GM10266 (cell line): Measurements from ENCODE around the gene LTB4R2.
A peak's percentile ranks its signal among the peaks of the same experiment; 100 is the strongest.

Experiments
- DNase-seq: peaks from one replicate; pipeline ENCODE4 v3.0.0; 2012; ENCODE audit errors: extremely low spot score
- TF ChIP-seq, protein P1 (sequence below): IDR thresholded peaks from 2 replicates; pipeline ENCODE4 v1.5.1; 2012; ENCODE audit warnings: mild to moderate bottlenecking, low read depth; ENCODE audit not compliant: control insufficient read depth, insufficient read depth; ENCODE audit errors: missing control alignments

The LTB4R2 gene

DNA sequence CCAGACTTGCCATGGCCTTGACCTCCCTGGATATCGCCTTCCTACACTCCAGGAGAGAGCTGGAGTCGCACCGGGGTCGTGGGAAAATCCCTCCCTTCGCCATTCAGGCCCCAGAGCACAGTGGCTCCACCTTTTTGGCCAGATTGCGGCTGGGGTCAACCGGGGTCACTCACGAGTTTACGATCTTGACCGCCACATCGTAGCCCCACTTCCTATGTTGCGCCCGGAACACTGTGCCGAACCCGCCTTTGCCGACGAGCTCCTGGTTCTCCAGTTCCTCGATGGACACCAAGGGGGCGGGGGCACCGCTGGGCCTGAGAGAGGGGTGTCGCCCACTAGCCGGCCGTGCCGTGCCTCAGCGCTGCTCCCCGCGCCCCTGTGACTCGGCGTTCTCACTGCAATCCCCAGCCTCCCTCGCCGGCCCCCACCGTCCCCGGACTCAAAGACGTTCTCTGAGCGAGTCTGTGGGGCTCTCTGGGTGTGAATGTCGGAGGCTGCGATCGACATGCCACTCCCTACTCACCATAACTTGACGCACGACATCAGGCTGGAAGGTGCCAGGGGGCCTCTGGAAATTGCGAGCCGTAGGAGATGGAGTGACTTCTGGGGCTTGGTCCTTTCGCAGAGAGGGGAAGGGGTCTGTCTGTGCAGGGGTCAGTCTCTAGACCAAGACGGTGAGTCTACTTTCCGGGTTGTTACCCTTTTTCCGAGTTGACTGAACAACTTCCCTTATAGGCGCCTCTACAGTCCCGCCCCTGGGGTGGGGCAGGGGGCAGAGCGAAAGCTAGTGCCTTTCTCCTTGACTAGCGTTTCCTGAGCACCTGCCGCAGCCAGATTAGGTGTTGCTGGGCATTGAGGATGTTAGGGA lies 29.6 kb downstream of the LTB4R2 start, which contains the start of gene RIPK3:
Gene RIPK3, minus strand, starts transcription at position 708 of the 868 bp plus-strand sequence. Its CDS starts 165 bp downstream, at position 543.
- TF ChIP-seq, protein P1, sequence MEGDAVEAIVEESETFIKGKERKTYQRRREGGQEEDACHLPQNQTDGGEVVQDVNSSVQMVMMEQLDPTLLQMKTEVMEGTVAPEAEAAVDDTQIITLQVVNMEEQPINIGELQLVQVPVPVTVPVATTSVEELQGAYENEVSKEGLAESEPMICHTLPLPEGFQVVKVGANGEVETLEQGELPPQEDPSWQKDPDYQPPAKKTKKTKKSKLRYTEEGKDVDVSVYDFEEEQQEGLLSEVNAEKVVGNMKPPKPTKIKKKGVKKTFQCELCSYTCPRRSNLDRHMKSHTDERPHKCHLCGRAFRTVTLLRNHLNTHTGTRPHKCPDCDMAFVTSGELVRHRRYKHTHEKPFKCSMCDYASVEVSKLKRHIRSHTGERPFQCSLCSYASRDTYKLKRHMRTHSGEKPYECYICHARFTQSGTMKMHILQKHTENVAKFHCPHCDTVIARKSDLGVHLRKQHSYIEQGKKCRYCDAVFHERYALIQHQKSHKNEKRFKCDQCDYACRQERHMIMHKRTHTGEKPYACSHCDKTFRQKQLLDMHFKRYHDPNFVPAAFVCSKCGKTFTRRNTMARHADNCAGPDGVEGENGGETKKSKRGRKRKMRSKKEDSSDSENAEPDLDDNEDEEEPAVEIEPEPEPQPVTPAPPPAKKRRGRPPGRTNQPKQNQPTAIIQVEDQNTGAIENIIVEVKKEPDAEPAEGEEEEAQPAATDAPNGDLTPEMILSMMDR = no peak
- peak; percentile 79 for DNase-seq

DNA sequence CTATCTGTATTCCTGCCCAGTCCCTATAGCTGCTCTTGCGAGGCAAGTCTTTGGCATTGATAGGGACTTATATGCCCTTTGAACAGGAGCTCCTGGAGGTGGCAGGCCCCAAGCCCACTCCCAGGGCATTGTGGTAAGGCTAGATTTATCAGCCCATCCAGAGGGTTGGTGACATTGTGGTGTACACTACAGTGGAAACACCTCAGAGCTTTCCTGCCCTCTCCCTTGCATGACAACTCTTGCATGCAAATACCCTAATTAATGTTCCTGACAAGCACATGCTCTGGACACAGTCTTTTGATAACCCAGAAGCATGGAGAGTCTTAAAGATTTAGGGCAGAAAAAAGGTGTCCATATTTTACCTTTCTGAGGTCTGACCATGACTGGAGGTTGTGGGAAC lies 30.7 kb downstream of the LTB4R2 start:
- TF ChIP-seq, protein P1 = no peak
- no peak for DNase-seq

DNA sequence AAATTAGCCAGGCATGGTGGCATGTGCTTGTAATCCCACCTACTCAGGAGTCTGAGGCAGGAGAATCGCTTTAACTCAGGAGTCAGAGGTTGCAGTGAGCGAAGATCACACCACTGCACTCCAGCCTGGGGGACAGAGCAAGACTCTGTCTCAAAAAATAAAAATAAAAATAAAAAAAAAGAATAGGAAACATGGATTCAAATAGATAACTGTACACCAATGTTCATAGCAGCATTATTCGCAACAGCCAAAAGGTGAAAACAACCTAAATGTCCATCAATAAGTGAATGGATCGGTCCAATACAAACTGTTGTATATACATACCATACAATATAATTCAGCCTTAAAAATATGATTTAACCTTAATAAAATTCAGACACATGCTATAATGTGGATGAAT lies 32.9 kb downstream of the LTB4R2 start:
- DNase-seq = no peak
- TF ChIP-seq, protein P1 = no peak

DNA sequence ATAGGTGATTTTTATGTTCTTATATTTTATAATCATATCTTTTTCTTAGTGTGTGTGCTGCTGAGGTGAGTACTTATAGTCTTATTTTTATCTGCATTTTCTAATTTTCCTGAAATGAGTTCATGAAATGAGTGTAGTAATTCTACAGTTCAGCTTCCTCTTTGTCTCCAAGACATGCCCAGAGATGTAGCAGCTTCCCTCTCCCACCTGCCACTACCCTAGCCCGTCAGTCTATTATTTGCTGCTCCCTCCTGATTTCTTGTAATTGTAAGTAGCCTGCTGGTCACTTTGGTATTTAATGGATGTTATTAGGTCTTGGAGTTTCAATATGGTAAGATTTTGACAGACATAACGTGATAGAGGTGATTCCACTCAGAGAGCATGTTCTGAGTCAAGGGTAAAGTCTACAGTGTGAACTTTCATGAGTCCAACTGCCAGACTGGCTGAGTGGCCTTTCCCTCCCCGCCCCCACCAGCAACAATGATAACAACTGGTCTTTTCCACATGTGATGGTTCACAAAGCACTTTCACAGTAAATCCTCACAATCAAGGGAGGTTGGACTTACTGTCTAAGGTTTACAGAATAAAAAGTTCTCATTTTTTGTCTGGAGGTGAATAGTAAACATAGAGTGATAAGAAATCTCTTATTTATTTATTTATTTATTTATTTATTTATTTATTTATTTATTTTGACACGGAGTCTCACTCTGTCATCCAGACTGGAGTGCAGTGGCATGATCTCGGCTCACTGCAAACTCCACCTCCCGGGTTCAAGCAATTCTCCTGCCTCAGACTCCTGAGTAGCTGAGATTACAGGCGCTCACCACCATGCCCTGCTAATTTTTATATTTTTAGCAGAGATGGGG lies 34.1 kb downstream of the LTB4R2 start:
- no peak for DNase-seq
- TF ChIP-seq, protein P1 = no peak

DNA sequence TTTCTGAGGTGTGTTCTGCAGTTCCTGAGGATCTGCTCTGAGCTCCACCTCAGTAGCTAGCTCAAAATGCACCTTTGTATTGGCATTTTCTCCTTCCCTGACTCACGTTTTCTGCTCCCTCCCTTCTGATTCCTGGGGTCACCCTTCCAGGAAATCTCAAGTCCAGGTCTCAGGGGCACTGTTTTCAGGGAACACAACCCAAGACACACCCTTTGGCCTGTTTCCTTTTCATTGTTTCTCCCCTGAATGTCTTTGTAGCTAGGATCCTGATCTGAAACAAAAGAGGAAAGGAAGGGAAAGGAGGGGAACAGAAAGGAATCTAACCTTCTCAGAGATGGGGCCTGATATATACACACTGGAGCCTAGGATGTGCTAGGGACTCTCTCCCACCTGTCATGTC lies 37.2 kb downstream of the LTB4R2 start:
- DNase-seq = no peak
- TF ChIP-seq, protein P1 = no peak

DNA sequence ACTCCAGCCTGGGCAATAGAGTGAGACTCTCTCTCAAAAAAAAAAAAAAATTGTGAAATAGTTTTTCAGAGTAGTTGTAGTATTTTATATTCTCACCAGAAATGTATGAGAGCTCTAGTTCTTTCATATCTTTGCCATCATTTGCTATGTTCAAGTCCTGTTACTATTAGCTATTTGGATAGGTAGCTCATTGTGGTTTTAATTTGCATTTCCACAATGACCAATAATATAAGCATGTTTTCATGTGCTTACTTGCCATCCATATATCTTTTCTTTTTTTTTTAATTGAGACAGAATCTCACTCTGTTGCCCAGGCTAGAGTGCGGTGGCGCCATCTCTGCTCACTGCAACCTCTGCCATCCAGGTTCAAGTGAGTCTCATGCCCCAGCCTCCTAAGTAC lies 38.2 kb downstream of the LTB4R2 start:
- no peak for DNase-seq
- TF ChIP-seq, protein P1 = no peak

DNA sequence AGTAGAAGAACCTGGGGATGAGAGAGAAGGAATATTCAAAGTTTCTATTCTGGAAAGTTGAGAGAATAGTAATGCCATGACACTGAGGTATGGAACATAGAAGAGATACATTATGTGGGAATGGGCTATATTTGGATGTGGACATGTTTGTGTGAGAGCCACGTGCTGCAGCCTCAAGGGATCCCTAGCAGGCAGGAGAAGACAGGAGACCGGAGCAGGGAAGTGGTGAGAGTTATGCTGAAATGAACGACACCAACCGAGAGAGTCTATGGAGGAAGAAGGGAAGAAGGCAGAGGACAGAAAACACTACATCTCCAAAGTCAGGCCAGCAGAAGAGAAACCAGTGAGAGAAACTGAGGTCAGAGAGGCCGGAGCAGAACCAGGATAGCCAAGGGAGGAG lies 39.8 kb downstream of the LTB4R2 start:
- TF ChIP-seq, protein P1 = no peak

More for the DNA sequence above, 39.8 kb downstream of the LTB4R2 start:
- DNase-seq = no peak
